OCI-M1 (cell line): ENCODE results near the gene MTMR2.

Experiments used
- DNase-seq: peaks from one replicate; lab custom pipeline; 2025; lab: John Stamatoyannopoulos, UW

The MTMR2 gene

GRCh38 chr11:95918056-95918455 is 5.9 kb downstream of the MTMR2 start:
- DNase-seq: no peak

- DNase-seq: no peak
Measured at GRCh38 chr11:95917193-95918036, 6.5 kb downstream of the MTMR2 start.

- no peak for DNase-seq
Measured at GRCh38 chr11:95916049-95916448, 7.9 kb downstream of the MTMR2 start.

GRCh38 chr11:95915051-95915450 is 8.9 kb downstream of the MTMR2 start:
- DNase-seq: no peak

- no peak for DNase-seq
Measured at GRCh38 chr11:95913830-95914615, 9.9 kb downstream of the MTMR2 start.

GRCh38 chr11:95912902-95913560 is 10.9 kb downstream of the MTMR2 start:
- DNase-seq: no peak

GRCh38 chr11:95911369-95911759 is 12.5 kb downstream of the MTMR2 start:
- no peak for DNase-seq

GRCh38 chr11:95910638-95911368 is 13.1 kb downstream of the MTMR2 start:
- no peak for DNase-seq

- DNase-seq: no peak
Measured at GRCh38 chr11:95908826-95909225, 15.1 kb downstream of the MTMR2 start.

GRCh38 chr11:95907476-95907875 is 16.4 kb downstream of the MTMR2 start:
- no peak for DNase-seq

GRCh38 chr11:95904009-95904650 is 19.8 kb downstream of the MTMR2 start:
- no peak for DNase-seq

- DNase-seq: no peak
Measured at GRCh38 chr11:95898782-95899181, 25.1 kb downstream of the MTMR2 start.

GRCh38 chr11:95897731-95898130 is 26.2 kb downstream of the MTMR2 start:
- DNase-seq: no peak

- DNase-seq: peak; percentile 79
Measured at GRCh38 chr11:95895815-95896214, 28.1 kb downstream of the MTMR2 start.

GRCh38 chr11:95892892-95893570 is 30.9 kb downstream of the MTMR2 start:
- DNase-seq: no peak

- no peak for DNase-seq
Measured at GRCh38 chr11:95892492-95892891, 31.4 kb downstream of the MTMR2 start.

- no peak for DNase-seq
Measured at GRCh38 chr11:95891423-95892170, 32.3 kb downstream of the MTMR2 start.

GRCh38 chr11:95888852-95889251 is 35.1 kb downstream of the MTMR2 start:
- no peak for DNase-seq

- no peak for DNase-seq
Measured at GRCh38 chr11:95888439-95888838, 35.5 kb downstream of the MTMR2 start.

- no peak for DNase-seq
Measured at GRCh38 chr11:95886462-95886861, 37.4 kb downstream of the MTMR2 start.
